Activated CD8-positive, alpha-beta memory T cell treated with anti-CD3 and anti-CD28 coated beads for 4 hours (primary cell): ENCODE measurements around the gene ADI1.

Experiments used
- DNase-seq, 2 donors: peaks; one replicate each; pipeline ENCODE4 v3.0.0-alpha.2; 2020; ENCODE audit warnings: low read depth in 2 of 2

ADI1 gene

GRCh38 chr2:3480352-3481010 lies 38.9 kb downstream of the ADI1 start:
- no peak for DNase-seq

GRCh38 chr2:3479430-3480320 lies 39.7 kb downstream of the ADI1 start:
- no peak for DNase-seq

DNA sequence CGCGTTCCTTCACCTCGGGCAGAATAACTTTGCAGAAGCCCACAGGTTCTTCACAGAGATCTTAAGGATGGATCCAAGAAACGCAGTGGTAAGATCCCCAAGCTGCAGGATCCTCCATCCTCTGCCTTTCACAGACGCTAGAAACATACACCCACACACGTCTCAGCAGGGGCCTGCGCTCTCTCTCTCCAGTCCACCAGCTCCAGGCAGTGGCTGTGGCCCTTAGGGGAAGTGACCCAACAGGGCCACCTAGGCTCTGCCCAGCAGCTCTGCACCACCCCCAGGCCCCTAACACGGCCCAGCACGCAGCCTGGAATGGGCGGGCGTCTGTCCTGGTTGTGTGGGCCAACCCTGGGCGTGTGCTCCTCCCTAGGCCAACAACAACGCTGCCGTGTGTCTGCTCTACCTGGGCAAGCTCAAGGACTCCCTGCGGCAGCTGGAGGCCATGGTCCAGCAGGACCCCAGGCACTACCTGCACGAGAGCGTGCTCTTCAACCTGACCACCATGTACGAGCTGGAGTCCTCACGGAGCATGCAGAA lies 40.4 kb downstream of the ADI1 start:
- no peak for DNase-seq

- DNase-seq = no peak
Measured at GRCh38 chr2:3476985-3477327, 42.4 kb downstream of the ADI1 start.

DNA sequence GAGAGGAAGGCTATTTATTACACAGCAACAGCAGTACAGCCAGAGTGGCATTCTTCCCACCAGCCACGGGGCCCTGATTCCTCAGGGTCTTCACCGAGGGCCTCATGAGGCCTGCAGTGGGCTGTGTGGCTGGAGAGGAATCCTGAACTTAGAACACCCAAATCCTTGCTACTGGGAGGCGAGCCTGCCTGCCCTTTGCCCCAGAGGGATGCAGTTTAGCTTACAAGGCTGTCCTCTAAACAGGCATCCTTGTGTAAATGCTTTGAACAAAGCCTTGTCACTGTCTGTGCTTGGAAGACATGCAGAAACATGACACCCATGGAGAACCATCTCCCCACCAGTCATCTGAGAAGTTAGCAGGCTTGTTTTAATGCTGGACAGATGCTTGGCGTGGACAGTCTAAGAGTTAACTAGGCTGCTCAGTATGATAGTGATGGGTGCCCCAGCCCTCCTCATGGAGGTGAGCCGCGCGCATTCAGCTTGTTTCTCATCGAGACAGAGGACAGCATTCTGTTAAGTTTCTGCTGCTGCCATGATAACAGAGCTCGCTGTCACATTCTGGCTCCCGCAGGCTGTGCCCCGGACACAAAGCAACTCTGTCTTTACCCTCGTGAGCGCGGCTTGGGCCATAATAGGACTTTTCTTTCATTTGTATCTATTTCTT lies 42.9 kb downstream of the ADI1 start:
- DNase-seq = no peak

GRCh38 chr2:3475771-3476170 lies 43.6 kb downstream of the ADI1 start:
- no peak for DNase-seq

GRCh38 chr2:3472966-3473365 lies 46.4 kb downstream of the ADI1 start:
- no peak for DNase-seq

GRCh38 chr2:3472296-3472695 lies 47.0 kb downstream of the ADI1 start:
- DNase-seq = no peak

GRCh38 chr2:3470856-3471737 lies 48.2 kb downstream of the ADI1 start:
- DNase-seq = no peak

DNA sequence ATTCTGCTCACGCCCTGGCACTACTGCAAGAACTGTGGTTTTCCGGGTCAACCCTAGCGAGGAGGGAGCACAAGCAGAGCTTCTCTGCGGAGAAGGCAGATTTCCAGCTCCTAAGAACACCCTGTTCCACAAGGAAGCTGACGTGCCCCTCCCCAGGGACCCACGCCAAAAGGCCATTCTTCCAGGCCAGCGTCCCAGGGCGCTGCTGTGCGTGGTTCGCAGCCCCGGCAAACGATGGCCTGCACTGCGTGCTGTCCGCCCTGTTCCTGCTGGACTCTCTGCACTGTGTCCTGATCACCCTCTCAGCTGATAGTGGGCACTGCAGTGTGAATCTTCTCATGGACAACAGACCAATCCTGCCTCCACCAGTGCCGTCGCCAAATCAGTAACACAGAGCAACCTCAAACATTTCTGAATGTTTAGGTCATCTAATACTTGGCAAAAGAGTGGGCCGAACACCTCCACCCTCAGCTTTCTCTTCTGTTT lies 49.1 kb downstream of the ADI1 start:
- DNase-seq = no peak

GRCh38 chr2:3469486-3469885 lies 49.8 kb downstream of the ADI1 start:
- no peak for DNase-seq

DNA sequence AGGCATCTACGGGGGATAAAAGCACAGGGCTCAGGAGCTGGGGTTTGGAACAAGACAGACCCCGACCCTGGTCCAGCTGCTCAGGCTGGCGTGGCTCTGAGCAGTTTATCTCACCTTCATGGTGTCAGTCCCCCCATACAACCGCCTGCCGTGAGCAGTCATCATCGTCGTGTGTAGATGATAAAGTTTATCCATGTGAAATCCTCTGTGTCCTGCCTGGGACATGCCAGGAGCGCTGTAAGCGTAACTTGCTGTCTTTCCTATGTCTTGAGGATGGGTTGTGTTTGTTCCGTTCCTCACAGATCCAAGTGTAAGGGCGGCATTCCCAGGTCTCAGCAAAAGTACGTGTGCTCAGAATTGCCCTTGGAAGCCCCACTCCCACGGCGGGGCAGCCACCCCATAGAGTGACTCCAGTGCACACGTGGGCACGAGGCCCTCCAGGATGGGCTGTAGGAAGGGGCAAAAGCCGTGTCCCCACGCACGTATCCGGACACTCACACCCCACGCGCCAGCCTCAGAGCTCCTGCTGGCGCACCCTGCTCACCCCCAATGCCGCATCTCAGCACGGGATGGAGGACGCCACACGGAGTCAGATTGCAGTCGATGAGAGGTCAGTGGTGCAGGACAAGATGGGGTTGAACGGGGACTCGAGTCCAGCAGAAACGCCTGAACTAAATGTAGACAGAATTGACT lies 50.9 kb downstream of the ADI1 start:
- DNase-seq = no peak

DNA sequence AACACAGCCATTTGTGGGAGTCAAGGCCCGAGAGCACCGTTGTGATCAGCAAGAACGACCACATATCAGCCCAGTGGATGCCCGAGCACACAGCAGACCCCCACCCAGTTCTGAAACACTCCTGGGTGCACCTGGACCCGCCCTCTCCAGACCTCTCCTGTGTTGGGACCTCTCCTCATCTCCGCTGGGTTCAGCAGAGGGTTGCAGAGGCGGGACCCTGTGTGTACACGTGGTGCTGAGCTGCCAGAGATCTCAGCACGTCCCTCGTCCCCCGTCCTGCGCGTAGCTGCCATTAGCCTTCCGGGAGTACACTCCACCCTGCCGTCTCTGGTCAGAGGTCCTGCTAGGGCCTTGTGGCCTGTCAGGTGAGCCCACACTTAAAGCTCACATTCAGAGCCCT lies 51.7 kb downstream of the ADI1 start:
- no peak for DNase-seq

DNA sequence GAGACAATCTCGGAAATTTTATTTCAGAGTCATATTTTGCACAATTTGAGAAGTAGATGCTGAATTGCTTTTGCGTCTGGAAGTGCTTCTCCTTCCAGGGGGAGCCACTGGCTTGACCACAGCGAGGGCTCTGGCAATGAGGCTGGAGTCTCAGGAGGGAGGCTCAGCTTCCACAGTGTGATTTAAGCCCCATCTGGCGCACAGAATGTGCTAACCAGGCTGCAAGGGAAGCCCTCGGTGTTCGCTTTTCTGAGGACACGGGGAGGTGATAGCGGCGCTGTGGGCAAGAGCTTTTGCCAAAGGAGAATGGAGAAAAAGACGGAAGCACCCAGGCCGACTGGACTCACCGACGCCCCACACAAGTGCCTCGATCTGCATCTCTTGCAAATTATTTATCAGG lies 52.4 kb downstream of the ADI1 start:
- no peak for DNase-seq

- DNase-seq = no peak
Measured at GRCh38 chr2:3466482-3466863, 52.9 kb downstream of the ADI1 start.

DNA sequence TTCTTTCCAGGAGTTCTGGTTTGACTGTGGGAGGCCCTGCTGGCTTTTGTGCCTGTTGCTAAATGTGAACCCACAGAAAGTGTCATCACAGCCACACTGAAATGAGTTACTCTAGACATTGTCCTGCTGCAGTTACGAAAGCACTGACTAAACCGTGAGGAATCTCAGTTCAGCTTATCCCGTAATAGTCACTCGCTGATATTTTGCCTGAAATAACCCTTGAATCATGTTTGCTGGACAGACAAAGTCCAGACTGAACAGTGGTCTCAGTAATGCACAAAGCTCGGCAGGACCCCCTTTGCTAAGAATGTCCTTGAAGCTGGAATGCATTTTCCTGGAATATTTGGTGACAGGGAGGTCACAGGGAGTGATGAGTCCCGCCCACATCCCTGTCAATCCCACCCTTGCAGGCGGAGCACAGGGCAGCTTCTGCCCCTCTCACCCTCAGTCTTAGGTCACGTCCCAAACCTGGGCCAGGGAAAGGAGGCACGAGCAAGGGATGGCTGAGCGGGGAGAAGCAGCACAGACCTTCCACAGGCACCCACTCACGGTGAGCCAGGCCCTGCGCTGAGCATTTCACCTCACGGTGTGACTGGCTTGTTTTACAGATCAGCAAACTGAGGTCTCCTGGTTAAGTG lies 53.4 kb downstream of the ADI1 start:
- no peak for DNase-seq

DNA sequence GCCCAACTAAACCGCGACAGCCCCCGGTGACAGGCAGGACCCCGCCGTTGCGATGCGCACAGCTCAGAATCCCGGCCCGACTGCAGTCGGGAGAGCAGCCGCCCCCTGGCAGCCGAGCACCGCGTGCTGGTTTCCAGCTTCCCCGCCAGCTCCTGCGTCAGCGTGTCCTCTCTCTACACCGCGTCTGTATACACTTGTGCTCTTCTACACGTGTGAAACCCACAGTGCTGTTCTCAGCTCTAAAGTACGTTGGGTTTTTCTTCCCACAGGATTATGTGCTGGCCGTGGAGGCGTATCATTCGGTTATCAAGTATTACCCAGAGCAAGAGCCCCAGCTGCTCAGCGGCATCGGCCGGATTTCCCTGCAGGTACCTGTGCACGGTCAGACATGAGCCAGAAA lies 54.0 kb downstream of the ADI1 start:
- DNase-seq = no peak

GRCh38 chr2:3464401-3465005 lies 54.8 kb downstream of the ADI1 start:
- no peak for DNase-seq

DNA sequence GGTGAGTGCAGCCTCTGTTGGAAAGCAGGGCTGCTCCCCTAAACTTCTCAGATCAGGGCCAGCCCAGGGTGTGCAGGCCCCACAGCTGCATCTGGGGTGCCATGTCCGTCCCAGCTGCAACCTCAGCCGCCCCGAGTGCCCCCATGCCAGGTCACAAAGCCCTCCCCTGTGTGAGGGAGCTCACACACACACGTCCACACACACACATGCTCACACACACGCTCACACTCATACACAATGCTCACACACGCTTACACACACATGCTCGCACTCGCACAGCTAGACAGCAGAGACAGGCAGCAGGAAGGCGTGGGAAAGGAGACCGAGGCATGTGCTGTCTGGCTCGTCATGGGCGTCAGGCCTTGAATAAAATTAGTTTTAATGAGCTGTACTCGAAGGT lies 55.4 kb downstream of the ADI1 start:
- DNase-seq = no peak
